GM03348 (cell line): ENCODE data around the gene PLIN4.
"Not testable (repeated sequence)": the region's sequence is repeated elsewhere in the genome, so short reads cannot be mapped to it uniquely, and the experiment has no call there.

Experiments used
- DNase-seq: peaks from one replicate; pipeline ENCODE4 v3.0.0; 2012; ENCODE audit warnings: low spot score

The PLIN4 gene

GRCh38 chr19:4518345-4519171 is at the start of gene PLIN4:
Gene PLIN4 (minus strand): TSS chr19:4518486. CDS start chr19:4518272, 214 bp downstream.
- DNase-seq, result peak; percentile 60

GRCh38 chr19:4567584-4568071 is 49.3 kb upstream of the PLIN4 start:
- DNase-seq, result peak; percentile 69

- DNase-seq, result no peak
Observed at GRCh38 chr19:4566402-4567051, 48.2 kb upstream of the PLIN4 start.

- DNase-seq, result not testable (repeated sequence)
Observed at GRCh38 chr19:4563562-4563961, 45.3 kb upstream of the PLIN4 start.

GRCh38 chr19:4562085-4562484 is 43.8 kb upstream of the PLIN4 start:
- DNase-seq, result not testable (repeated sequence)

- DNase-seq, result no peak
Observed at GRCh38 chr19:4559569-4559968, 41.3 kb upstream of the PLIN4 start, which contains the start of gene SEMA6B. Gene SEMA6B (minus strand): TSS chr19:4559684. CDS start chr19:4558457, 1,227 bp downstream.

GRCh38 chr19:4557971-4558941 is 40.0 kb upstream of the PLIN4 start:
- peak; percentile 86 for DNase-seq

- DNase-seq, result no peak
Observed at GRCh38 chr19:4557144-4557970, 39.1 kb upstream of the PLIN4 start.

GRCh38 chr19:4556597-4557127 is 38.4 kb upstream of the PLIN4 start:
- DNase-seq, result peak; percentile 86

- no peak for DNase-seq
Observed at GRCh38 chr19:4555657-4556561, 37.6 kb upstream of the PLIN4 start.

GRCh38 chr19:4554717-4555116 is 36.4 kb upstream of the PLIN4 start:
- no peak for DNase-seq

- DNase-seq, result no peak
Observed at GRCh38 chr19:4553775-4554174, 35.5 kb upstream of the PLIN4 start.

- no peak for DNase-seq
Observed at GRCh38 chr19:4553092-4553695, 34.9 kb upstream of the PLIN4 start.

- no peak for DNase-seq
Observed at GRCh38 chr19:4552525-4552819, 34.2 kb upstream of the PLIN4 start.

GRCh38 chr19:4550479-4551050 is 32.3 kb upstream of the PLIN4 start:
- no peak for DNase-seq

GRCh38 chr19:4550018-4550417 is 31.7 kb upstream of the PLIN4 start:
- no peak for DNase-seq

GRCh38 chr19:4548238-4548584 is 29.9 kb upstream of the PLIN4 start:
- DNase-seq, result no peak

GRCh38 chr19:4547303-4548237 is 29.3 kb upstream of the PLIN4 start:
- DNase-seq, result no peak
